OCI-LY3 (cell line): Measurements from ENCODE around the gene PTPRT.

Source experiments
- H2AFZ ChIP-seq: fragments of 200-600, 300-600 bp; shearing (Covaris generic); 2 replicates; pipeline ENCODE4 v1.6.0; 2014; ENCODE audit warnings: antibody characterized with exemption, low read depth, low read length
- H3K27ac ChIP-seq: fragments of 200-600, 300-600 bp; sonication (generic); 2 replicates; pipeline ENCODE4 v1.5.1; 2014; ENCODE audit warnings: mild to moderate bottlenecking, low read length, moderate library complexity, mixed read lengths
- H3K27me3 ChIP-seq: fragments of 200-600, 300-600 bp; sonication (generic); 2 replicates; pipeline ENCODE4 v1.6.1; 2014; ENCODE audit warnings: low read depth, low read length, mixed read lengths
- H3K36me3 ChIP-seq: fragments of 200-600, 300-600 bp; sonication (generic); replicated peaks from 2 replicates; pipeline ENCODE3; 2014; ENCODE audit warnings: low read depth, low read length, mixed read lengths
- H3K4me1 ChIP-seq: fragments of 300-600, 200-600 bp; sonication (generic); 2 replicates; pipeline ENCODE4 v1.6.1; 2014; ENCODE audit warnings: low read length, mixed read lengths
- H3K4me2 ChIP-seq: fragments of 200-600, 300-600 bp; sonication (generic); 2 replicates; pipeline ENCODE4 v1.6.1; 2014; ENCODE audit warnings: low read length, mixed read lengths
- H3K4me3 ChIP-seq: fragments of 300-600, 200-600 bp; sonication (generic); 2 replicates; pipeline ENCODE4 v1.5.1; 2014; ENCODE audit warnings: antibody characterized with exemption, mild to moderate bottlenecking, low read length, moderate library complexity
- H3K79me2 ChIP-seq: fragments of 300-600, 200-600 bp; shearing (Covaris generic); 2 replicates; pipeline ENCODE4 v1.6.1; 2014; ENCODE audit warnings: mild to moderate bottlenecking, low read length, mixed read lengths
- H3K9ac ChIP-seq: fragments of 300-600, 200-600 bp; shearing (Covaris generic); 2 replicates; pipeline ENCODE4 v1.6.0; 2014; ENCODE audit warnings: mild to moderate bottlenecking, low read length, moderate library complexity
- H3K9me3 ChIP-seq: fragments of 200-600, 300-600 bp; shearing (Covaris generic); 2 replicates; pipeline ENCODE4 v1.6.1; 2014; ENCODE audit warnings: low read length, mixed read lengths; ENCODE audit not compliant: insufficient read depth
- H4K20me1 ChIP-seq: fragments of 200-600, 300-600 bp; sonication (generic); 2 replicates; pipeline ENCODE4 v1.6.1; 2016; ENCODE audit warnings: low read length, mixed read lengths; ENCODE audit not compliant: insufficient read depth
- EZH2phosphoT487 ChIP-seq: fragments of 200-600 bp; shearing (Covaris generic); IDR thresholded peaks from 2 replicates; pipeline ENCODE4 v1.6.1; 2018; ENCODE audit warnings: antibody characterized with exemption, mixed run types, low read depth
- TF ChIP-seq, protein P1 (sequence below): fragments of 200-600, 300-600 bp; sonication (generic); IDR thresholded peaks from 2 replicates; pipeline ENCODE4 v1.5.1; 2014; ENCODE audit warnings: antibody characterized with exemption, low read length, low read depth

PTPRT gene

DNA sequence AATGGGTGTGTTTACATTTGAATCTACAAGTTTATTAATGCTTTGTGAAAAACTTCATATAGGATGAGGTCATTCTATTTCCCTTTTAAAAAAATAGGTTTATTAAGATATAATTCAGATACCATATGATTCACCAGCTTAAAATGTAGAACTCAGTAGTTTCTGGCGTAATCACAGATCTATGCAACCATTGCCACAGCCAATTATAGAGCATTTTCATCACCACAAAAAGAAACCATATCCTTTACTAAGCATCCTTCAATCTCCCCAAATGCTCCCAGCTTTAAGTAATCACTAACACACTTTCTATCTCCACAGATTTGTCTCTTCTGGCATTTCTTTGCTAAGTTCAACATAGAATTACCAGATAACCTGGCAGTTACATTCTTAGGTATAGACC, 137.2 kb downstream of the PTPRT start:
- peaks cover 22% of the 10 kb centered on the region for H3K27me3 ChIP-seq
- no peaks in the 10 kb centered on the region for H3K36me3 ChIP-seq
- H4K20me1 ChIP-seq = no peaks in the 10 kb centered on the region
- H3K9me3 ChIP-seq = no peaks in the 10 kb centered on the region
- H3K79me2 ChIP-seq = no peaks in the 10 kb centered on the region
- H2AFZ ChIP-seq = no peak overlapping the region
- no peaks in the 10 kb centered on the region for H3K4me1 ChIP-seq
- TF ChIP-seq EZH2phosphoT487 = no peak
- H3K4me2 ChIP-seq = no peak overlapping the region
- H3K4me3 ChIP-seq = no peak overlapping the region
- no peak overlapping the region for H3K27ac ChIP-seq
- no peak overlapping the region for H3K9ac ChIP-seq

DNA sequence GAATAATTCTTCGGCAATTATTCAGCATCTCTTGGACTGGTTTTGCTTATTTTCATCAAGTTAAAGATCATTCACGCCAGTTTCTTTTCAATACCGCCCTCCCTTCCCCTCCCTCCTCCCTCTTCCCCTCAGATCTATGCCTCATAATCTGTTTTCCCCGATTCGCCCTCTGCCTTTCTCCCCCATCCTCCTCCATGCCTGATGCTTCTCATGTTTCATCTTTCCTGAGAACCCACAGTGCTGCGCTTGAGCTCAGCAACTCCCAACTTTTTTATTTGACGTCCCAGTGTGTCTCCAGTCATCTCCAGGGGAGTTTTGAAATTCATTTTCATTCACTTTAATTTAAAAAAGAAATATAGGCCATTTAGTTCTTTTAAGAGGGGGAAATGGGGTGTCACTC, 142.7 kb downstream of the PTPRT start:
- Histone ChIP-seq H3K4me3 (no peak overlapping the region), H3K27me3 (peaks cover 15% of the 10 kb centered on the region), H3K9me3 (no peaks in the 10 kb centered on the region), H3K9ac (no peak overlapping the region), H3K36me3 (no peaks in the 10 kb centered on the region), H3K79me2 (no peaks in the 10 kb centered on the region), H4K20me1 (no peaks in the 10 kb centered on the region), H2AFZ (no peak overlapping the region), H3K4me2 (no peak overlapping the region), H3K27ac (no peak overlapping the region), H3K4me1 (no peaks in the 10 kb centered on the region)
- TF ChIP-seq, protein P1, sequence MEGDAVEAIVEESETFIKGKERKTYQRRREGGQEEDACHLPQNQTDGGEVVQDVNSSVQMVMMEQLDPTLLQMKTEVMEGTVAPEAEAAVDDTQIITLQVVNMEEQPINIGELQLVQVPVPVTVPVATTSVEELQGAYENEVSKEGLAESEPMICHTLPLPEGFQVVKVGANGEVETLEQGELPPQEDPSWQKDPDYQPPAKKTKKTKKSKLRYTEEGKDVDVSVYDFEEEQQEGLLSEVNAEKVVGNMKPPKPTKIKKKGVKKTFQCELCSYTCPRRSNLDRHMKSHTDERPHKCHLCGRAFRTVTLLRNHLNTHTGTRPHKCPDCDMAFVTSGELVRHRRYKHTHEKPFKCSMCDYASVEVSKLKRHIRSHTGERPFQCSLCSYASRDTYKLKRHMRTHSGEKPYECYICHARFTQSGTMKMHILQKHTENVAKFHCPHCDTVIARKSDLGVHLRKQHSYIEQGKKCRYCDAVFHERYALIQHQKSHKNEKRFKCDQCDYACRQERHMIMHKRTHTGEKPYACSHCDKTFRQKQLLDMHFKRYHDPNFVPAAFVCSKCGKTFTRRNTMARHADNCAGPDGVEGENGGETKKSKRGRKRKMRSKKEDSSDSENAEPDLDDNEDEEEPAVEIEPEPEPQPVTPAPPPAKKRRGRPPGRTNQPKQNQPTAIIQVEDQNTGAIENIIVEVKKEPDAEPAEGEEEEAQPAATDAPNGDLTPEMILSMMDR = no peak
- TF ChIP-seq EZH2phosphoT487 = no peak

DNA sequence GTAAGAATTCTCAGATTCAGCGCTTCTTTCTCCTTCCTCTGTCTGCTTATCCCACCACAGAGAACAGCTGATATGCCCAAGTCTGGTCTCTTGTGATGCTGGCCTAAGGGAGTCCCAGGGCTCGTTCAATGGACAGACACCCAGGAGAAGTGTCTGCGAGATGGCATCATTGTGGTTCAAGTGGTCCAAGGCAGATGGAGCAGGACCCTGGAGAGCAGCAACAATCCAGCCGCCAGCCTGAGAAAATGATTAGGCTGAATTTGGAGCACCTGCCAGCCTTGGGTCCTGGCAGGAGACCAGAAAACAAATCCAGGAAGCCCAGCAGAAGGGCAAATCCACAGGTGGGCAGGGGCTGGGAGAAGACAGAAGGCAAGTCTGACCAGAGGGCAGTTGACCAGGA, 145.8 kb downstream of the PTPRT start:
- Histone ChIP-seq H3K9me3 (no peaks in the 10 kb centered on the region), H3K27ac (no peak overlapping the region), H3K9ac (no peak overlapping the region), H3K79me2 (no peaks in the 10 kb centered on the region), H3K4me3 (no peak overlapping the region), H4K20me1 (no peaks in the 10 kb centered on the region), H3K36me3 (no peaks in the 10 kb centered on the region), H2AFZ (no peak overlapping the region), H3K27me3 (no peaks in the 10 kb centered on the region; the same call in 1 of the 2 replicates), H3K4me2 (no peak overlapping the region), H3K4me1 (no peaks in the 10 kb centered on the region)
- TF ChIP-seq, protein P1 = no peak
- TF ChIP-seq EZH2phosphoT487 = no peak

DNA sequence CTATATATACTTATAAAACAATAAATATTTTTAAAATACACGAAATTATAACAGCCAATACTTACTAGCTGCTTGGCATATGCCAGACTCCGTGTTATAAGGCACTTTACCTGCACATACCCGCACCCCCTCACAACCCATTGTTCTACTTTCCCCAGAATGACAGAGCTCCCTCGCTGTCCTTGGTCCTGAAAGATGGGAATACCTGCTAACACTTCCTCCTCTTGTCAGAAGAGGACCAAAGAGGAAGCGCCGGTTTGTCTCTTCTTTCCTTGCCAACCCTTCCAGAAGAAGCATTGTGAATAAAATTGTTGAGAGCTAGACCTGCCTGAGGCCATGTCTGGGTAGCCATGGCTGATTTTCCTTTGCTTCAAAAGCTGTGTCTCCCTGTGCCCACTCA, 149.3 kb downstream of the PTPRT start:
- Histone ChIP-seq H3K4me1 (no peaks in the 10 kb centered on the region), H3K9ac (no peak overlapping the region)
- TF ChIP-seq, protein P1 = no peak
- TF ChIP-seq EZH2phosphoT487 = no peak

More for the DNA sequence above, 149.3 kb downstream of the PTPRT start:
- Histone ChIP-seq H3K9me3 (no peaks in the 10 kb centered on the region), H2AFZ (no peak overlapping the region), H3K27me3 (no peaks in the 10 kb centered on the region; the same call in none of the 2 replicates), H3K36me3 (no peaks in the 10 kb centered on the region), H3K4me2 (no peak overlapping the region), H4K20me1 (no peaks in the 10 kb centered on the region), H3K79me2 (no peaks in the 10 kb centered on the region), H3K4me3 (no peak overlapping the region), H3K27ac (no peak overlapping the region)
